Measurements from ENCODE around the gene GALNT17. TPM values are rescaled to one million over a fixed set of nuclear protein-coding genes. Genes with fewer than 3 reads are reported as not detected.

Gene GALNT17
- 78.1 TPM for total RNA-seq
- long read RNA-seq, partial matches to known transcripts, result 31 of 36 reads
- long read RNA-seq, other reads (novel, unspliced or antisense), result 1 of 36 reads

GRCh38 chr7:71132127-71132376, at the start of gene GALNT17:
Gene GALNT17, plus strand, starts transcription at chr7:71132144.
- intact Hi-C loops (cut with DNase I), result loop anchor here (5.0 to 10.0 kb wide), 4 partner anchors 90 to 483 kb away; no protein-coding TSS in a partner anchor
- ATAC-seq (peak; percentile 30), DNase-seq (ENCODE audit: missing footprints) (no peak)

GRCh38 chr7:71095266-71095860, 36.6 kb upstream of the GALNT17 start:
- DNase-seq (ENCODE audit: missing footprints) (no peak), ATAC-seq (no peak)
- intact Hi-C loops (cut with DNase I), result no loop called here

GRCh38 chr7:71096351-71096750, 35.6 kb upstream of the GALNT17 start:
- ATAC-seq, result no peak
- no peak for DNase-seq (ENCODE audit: missing footprints)
- intact Hi-C loops (cut with DNase I), result no loop called here

GRCh38 chr7:71106226-71106625, 25.7 kb upstream of the GALNT17 start:
- DNase-seq (ENCODE audit: missing footprints) (no peak), ATAC-seq (no peak)
- intact Hi-C loops (cut with DNase I), result no loop called here

- ATAC-seq (no peak), DNase-seq (ENCODE audit: missing footprints) (no peak)
- intact Hi-C loops (cut with DNase I), result no loop called here
Observed at GRCh38 chr7:71112436-71112835, 19.5 kb upstream of the GALNT17 start.

GRCh38 chr7:71120096-71120495, 11.8 kb upstream of the GALNT17 start:
- DNase-seq (ENCODE audit: missing footprints) (no peak), ATAC-seq (no peak)
- intact Hi-C loops (cut with DNase I), result no loop called here

- intact Hi-C loops (cut with DNase I), result no loop called here
- ATAC-seq, result no peak
- DNase-seq (ENCODE audit: missing footprints), result no peak
Observed at GRCh38 chr7:71129126-71129525, 2.8 kb upstream of the GALNT17 start.

- no peak for DNase-seq (ENCODE audit: missing footprints)
- ATAC-seq, result no peak
- intact Hi-C loops (cut with DNase I), result loop anchor here (2.0 to 10.0 kb wide), 6 partner anchors 92 to 485 kb away; no protein-coding TSS in a partner anchor
Observed at GRCh38 chr7:71130031-71130679, 1.8 kb upstream of the GALNT17 start.

GRCh38 chr7:71131256-71132126, 453 bp upstream of the GALNT17 start:
- peak; percentile 75 for DNase-seq (ENCODE audit: missing footprints)

GRCh38 chr7:71132377-71133231, 660 bp downstream of the GALNT17 start:
- ATAC-seq (peak; percentile 37), DNase-seq (ENCODE audit: missing footprints) (peak; percentile 57)
- intact Hi-C loops (cut with DNase I), result loop anchor here (5.0 to 10.0 kb wide), 4 partner anchors 90 to 482 kb away; no protein-coding TSS in a partner anchor

More at GRCh38 chr7:71131256-71132126, 453 bp upstream of the GALNT17 start:
- ATAC-seq, result peak; percentile 85
- intact Hi-C loops (cut with DNase I), result loop anchor here (2.0 to 10.0 kb wide), 6 partner anchors 91 to 483 kb away; no protein-coding TSS in a partner anchor

- ATAC-seq (no peak), DNase-seq (ENCODE audit: missing footprints) (peak; percentile 50)
- intact Hi-C loops (cut with DNase I), result loop anchor here (5.0 to 10.0 kb wide), 4 partner anchors 89 to 482 kb away; no protein-coding TSS in a partner anchor
Observed at GRCh38 chr7:71133232-71133622, 1.3 kb downstream of the GALNT17 start.

- intact Hi-C loops (cut with DNase I), result loop anchor here (5.0 to 10.0 kb wide), 4 partner anchors 88 to 481 kb away; no protein-coding TSS in a partner anchor
- DNase-seq (ENCODE audit: missing footprints), result peak; percentile 23
- no peak for ATAC-seq
Observed at GRCh38 chr7:71133856-71134255, 1.9 kb downstream of the GALNT17 start.

GRCh38 chr7:71135116-71135515, 3.2 kb downstream of the GALNT17 start:
- ATAC-seq, result no peak
- DNase-seq (ENCODE audit: missing footprints), result no peak
- intact Hi-C loops (cut with DNase I), result loop anchor here (10.0 kb wide), 1 partner anchor 480 kb away; no protein-coding TSS in a partner anchor

- DNase-seq (ENCODE audit: missing footprints) (peak; percentile 42), ATAC-seq (no peak)
- intact Hi-C loops (cut with DNase I), result loop anchor here (10.0 kb wide), 1 partner anchor 479 kb away; no protein-coding TSS in a partner anchor
Observed at GRCh38 chr7:71135663-71136062, 3.7 kb downstream of the GALNT17 start.

- intact Hi-C loops (cut with DNase I), result loop anchor here (10.0 kb wide), 1 partner anchor 477 kb away; no protein-coding TSS in a partner anchor
Observed at GRCh38 chr7:71137479-71137878, 5.5 kb downstream of the GALNT17 start.

GRCh38 chr7:71140264-71140663, 8.3 kb downstream of the GALNT17 start:
- no peak for ATAC-seq
- intact Hi-C loops (cut with DNase I), result no loop called here
- no peak for DNase-seq (ENCODE audit: missing footprints)

More at GRCh38 chr7:71137479-71137878, 5.5 kb downstream of the GALNT17 start:
- DNase-seq (ENCODE audit: missing footprints) (no peak), ATAC-seq (no peak)

GRCh38 chr7:71144963-71145362, 13.0 kb downstream of the GALNT17 start:
- ATAC-seq (no peak), DNase-seq (ENCODE audit: missing footprints) (no peak)
- intact Hi-C loops (cut with DNase I), result no loop called here

All from Right ventricle myocardium inferior (tissue), 1 donor.